IPS-11a (cell line): ENCODE data around the gene CA12.

Experiments used
- H3K4me3 ChIP-seq: one replicate; pipeline ENCODE4 v1.5.1; 2013; ENCODE audit warnings: low read depth, low read length, control low read depth

Gene CA12

GRCh38 chr15:63379492-63380150, 2.0 kb downstream of the CA12 start:
- no peak overlapping the region for H3K4me3 ChIP-seq

- no peak overlapping the region for H3K4me3 ChIP-seq
Observed at GRCh38 chr15:63378946-63379345, 2.7 kb downstream of the CA12 start.

- H3K4me3 ChIP-seq = no peak overlapping the region
Observed at GRCh38 chr15:63374686-63375520, 6.7 kb downstream of the CA12 start.

GRCh38 chr15:63373866-63374548, 7.6 kb downstream of the CA12 start:
- H3K4me3 ChIP-seq = no peak overlapping the region

- H3K4me3 ChIP-seq = no peak overlapping the region
Observed at GRCh38 chr15:63373330-63373729, 8.3 kb downstream of the CA12 start.

- H3K4me3 ChIP-seq = no peak overlapping the region
Observed at GRCh38 chr15:63372753-63373152, 8.9 kb downstream of the CA12 start.

- H3K4me3 ChIP-seq = no peak overlapping the region
Observed at GRCh38 chr15:63372018-63372705, 9.5 kb downstream of the CA12 start.

GRCh38 chr15:63371297-63371918, 10.2 kb downstream of the CA12 start:
- no peak overlapping the region for H3K4me3 ChIP-seq

- no peak overlapping the region for H3K4me3 ChIP-seq
Observed at GRCh38 chr15:63370764-63371163, 10.9 kb downstream of the CA12 start.

GRCh38 chr15:63369781-63370180, 11.9 kb downstream of the CA12 start:
- H3K4me3 ChIP-seq = no peak overlapping the region

GRCh38 chr15:63369296-63369695, 12.3 kb downstream of the CA12 start:
- no peak overlapping the region for H3K4me3 ChIP-seq

- H3K4me3 ChIP-seq = no peak overlapping the region
Observed at GRCh38 chr15:63368503-63368902, 13.1 kb downstream of the CA12 start.

GRCh38 chr15:63367900-63368299, 13.7 kb downstream of the CA12 start:
- no peak overlapping the region for H3K4me3 ChIP-seq

GRCh38 chr15:63367390-63367789, 14.3 kb downstream of the CA12 start:
- H3K4me3 ChIP-seq = no peak overlapping the region

GRCh38 chr15:63366451-63366850, 15.2 kb downstream of the CA12 start:
- H3K4me3 ChIP-seq = no peak overlapping the region

- no peak overlapping the region for H3K4me3 ChIP-seq
Observed at GRCh38 chr15:63365273-63365680, 16.4 kb downstream of the CA12 start.

GRCh38 chr15:63364399-63365272, 17.0 kb downstream of the CA12 start:
- no peak overlapping the region for H3K4me3 ChIP-seq

GRCh38 chr15:63363292-63363691, 18.4 kb downstream of the CA12 start:
- no peak overlapping the region for H3K4me3 ChIP-seq

- H3K4me3 ChIP-seq = no peak overlapping the region
Observed at GRCh38 chr15:63362885-63363284, 18.8 kb downstream of the CA12 start.

GRCh38 chr15:63362196-63362595, 19.4 kb downstream of the CA12 start:
- H3K4me3 ChIP-seq = no peak overlapping the region
